Measurements from ENCODE around the gene PRKCQ. TPM values are rescaled to one million over a fixed set of nuclear protein-coding genes. Genes with fewer than 3 reads are reported as not detected.

The PRKCQ gene
- total and polyA plus RNA-seq, 2 of the 13 experiments (the other 11 are each of a cell fraction or from before 2014, with no cell fraction given), result 0.13 to 0.35 TPM

DNA sequence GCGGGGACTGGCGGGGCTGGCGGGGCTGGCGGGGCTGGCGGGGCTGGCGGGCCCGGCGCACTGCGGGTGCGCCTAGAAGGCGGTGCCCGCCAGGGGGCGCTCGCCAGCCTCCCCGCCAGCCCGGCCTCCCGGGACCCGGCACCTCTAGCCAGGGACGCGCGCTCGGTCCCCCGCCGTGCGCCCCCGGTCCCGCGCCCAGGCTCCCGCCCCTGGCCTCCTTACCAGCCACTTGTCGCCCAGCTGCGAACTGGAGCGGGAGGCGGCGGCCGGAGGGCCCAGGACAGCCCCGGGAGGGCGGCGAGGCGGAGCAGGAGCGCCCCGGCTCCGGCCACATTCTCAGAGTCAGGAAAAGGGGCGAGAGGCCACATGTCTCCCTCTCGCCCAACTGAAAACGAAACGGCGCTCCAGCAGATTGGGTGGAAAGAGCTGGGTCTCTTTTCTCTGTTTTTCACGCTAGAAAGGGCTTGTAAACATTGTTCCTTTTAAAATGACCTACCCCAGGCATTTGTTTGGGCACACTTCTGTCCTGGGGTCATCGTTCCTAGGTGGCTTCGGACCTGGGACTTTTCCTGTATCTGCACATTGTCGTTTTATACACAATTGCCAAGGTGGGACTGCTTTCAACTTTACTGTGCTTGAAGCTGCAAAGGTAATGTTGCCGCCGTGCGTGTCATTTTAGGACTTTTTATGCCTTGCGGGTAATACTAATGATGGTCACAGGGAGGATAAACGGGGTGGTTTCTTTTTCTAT lies 378 bp upstream of the PRKCQ start (continued):
- TF ChIP-seq AKNA (CRISPR knock-in tag; IDR thresholded peaks at IDR 0.05; ENCODE audit: borderline replicate concordance), result no peak
- no peak; the same call in 1 of the 2 replicates for TF ChIP-seq DR1 (CRISPR knock-in tag; IDR thresholded peaks at IDR 0.05)
- TF ChIP-seq ZNF781 (CRISPR knock-in tag; IDR thresholded peaks at IDR 0.05; ENCODE audit: borderline replicate concordance, not compliant biosample characterization), result no peak
- no peak for TF ChIP-seq ZNF10 (CRISPR knock-in tag; IDR thresholded peaks at IDR 0.05; ENCODE audit: borderline replicate concordance, low read depth)
- no peak for TF ChIP-seq ZBTB26 (CRISPR knock-in tag; IDR thresholded peaks at IDR 0.05; ENCODE audit: borderline replicate concordance)
- no peak for TF ChIP-seq ZFP36L1 (CRISPR knock-in tag; IDR thresholded peaks at IDR 0.05)
- no peak for TF ChIP-seq ETS1 (CRISPR knock-in tag; IDR thresholded peaks at IDR 0.05)
- TF ChIP-seq MAX (IDR thresholded peaks at IDR 0.05), result no peak; the same call in none of the 2 replicates
- TF ChIP-seq ZNF232 (CRISPR knock-in tag; IDR thresholded peaks at IDR 0.05; ENCODE audit: borderline replicate concordance), result no peak
- TF ChIP-seq PITX1 (CRISPR knock-in tag; IDR thresholded peaks at IDR 0.05), result no peak
- TF ChIP-seq ZBTB14 (CRISPR knock-in tag; IDR thresholded peaks at IDR 0.05), result peak; percentile 67; the same call in 1 of the 2 replicates
- no peak for TF ChIP-seq ZFP82 (CRISPR knock-in tag; IDR thresholded peaks at IDR 0.05; ENCODE audit: borderline replicate concordance)
- no peak for TF ChIP-seq ZNF512 (CRISPR knock-in tag; IDR thresholded peaks at IDR 0.05)
- peak; percentile 51; the same call in 1 of the 2 replicates for TF ChIP-seq TBX2 (CRISPR knock-in tag; IDR thresholded peaks at IDR 0.05; ENCODE audit: borderline replicate concordance)
- TF ChIP-seq ZNF292 (CRISPR knock-in tag; IDR thresholded peaks at IDR 0.05; ENCODE audit: borderline replicate concordance, low read depth), result no peak
- peak; percentile 37 for TF ChIP-seq ZNF883 (CRISPR knock-in tag; IDR thresholded peaks at IDR 0.05; ENCODE audit: not compliant biosample characterization)

Data from HepG2 (cell line).